Endothelial cell of umbilical vein (primary cell): ENCODE results near the gene CORO2B. TPM values are rescaled to one million over a fixed set of nuclear protein-coding genes. Genes with fewer than 3 reads are reported as not detected.

ENCODE experiments used
- BruUV-seq: library from RNA; stranded (reverse); fragments of 400-500 nt; replicated peaks from 2 replicates; lab custom pipeline; 2021; lab: Mats Ljungman, UMichigan
- CTCF ChIA-PET: fragments of 300-600, 350-600 bp; sonication (Branson Sonifier 250); formaldehyde crosslinking; loops from one replicate; lab custom pipeline; 2021; ENCODE audit warnings: antibody characterized with exemption, inconsistent platforms; lab: Charles Lee
- POLR2A ChIA-PET: fragments of 300-600, 350-600 bp; sonication (Branson Sonifier 250); formaldehyde crosslinking; loops from one replicate; lab custom pipeline; 2021; ENCODE audit warnings: antibody characterized with exemption, inconsistent platforms; lab: Charles Lee
- DNase-seq: peaks from one replicate; pipeline ENCODE4 v3.0.0-alpha.2; 2011; ENCODE audit warnings: low read depth, low spot score
- FAIRE-seq: peaks from 2 replicates; lab custom pipeline; 2011; peaks lifted over from hg19 to GRCh38; lab: Jason Lieb, UNC
- H2AFZ ChIP-seq: 2 replicates; pipeline ENCODE4 v1.6.0; 2012; ENCODE audit warnings: low read depth, low read length, control low read depth, inconsistent platforms
- H3K27ac ChIP-seq: 2 replicates; pipeline ENCODE4 v1.5.1; 2011; ENCODE audit warnings: low read depth, mild to moderate bottlenecking, control low read depth, low read length, moderate library complexity; ENCODE audit not compliant: insufficient read depth
- H3K27me3 ChIP-seq, 2 experiments: 2 replicates each; pipeline versions ENCODE4 v1.6.0 to v1.6.1; 2011; ENCODE audit warnings: low read length in 2 of 2, mixed read lengths in 1 of 2; ENCODE audit not compliant: control insufficient read depth in 2 of 2, insufficient read depth in 2 of 2
- H3K36me3 ChIP-seq, 2 experiments: 2 replicates in 1 of 2; 3 replicates in 1 of 2; pipeline ENCODE4 v1.5.1; 2011; ENCODE audit warnings: low read length in 2 of 2, mild to moderate bottlenecking in 1 of 2, moderate library complexity in 1 of 2; ENCODE audit not compliant: control insufficient read depth in 2 of 2, insufficient read depth in 2 of 2; ENCODE audit errors: extremely low read depth in 1 of 2
- H3K4me1 ChIP-seq: 3 replicates; pipeline ENCODE4 v1.5.1; 2011; ENCODE audit warnings: mild to moderate bottlenecking, low read length; ENCODE audit not compliant: control insufficient read depth, insufficient read depth; ENCODE audit errors: extremely low read depth
- H3K4me2 ChIP-seq: 2 replicates; pipeline ENCODE4 v1.6.1; 2011; ENCODE audit warnings: low read length, control low read depth, mixed read lengths; ENCODE audit not compliant: insufficient read depth
- H3K4me3 ChIP-seq, 3 experiments: fragments of 200-600 bp in 1 of 3; sonication (generic), shearing (Covaris generic) in 1 of 3; replicated peaks in 1 of 3; 2 replicates each; pipeline ENCODE4 v1.5.1; 2011 to 2016; ENCODE audit warnings: control low read depth in 3 of 3, low read length in 3 of 3, mild to moderate bottlenecking in 2 of 3, inconsistent platforms in 1 of 3, low read depth in 1 of 3, moderate library complexity in 1 of 3; ENCODE audit not compliant: insufficient read depth in 1 of 3
- H3K79me2 ChIP-seq: 2 replicates; pipeline ENCODE4 v1.6.0; 2012; ENCODE audit warnings: low read length, inconsistent platforms; ENCODE audit not compliant: control insufficient read depth, insufficient read depth
- H3K9ac ChIP-seq: replicated peaks from 2 replicates; pipeline ENCODE3; 2011; ENCODE audit warnings: low read length, control low read depth; ENCODE audit not compliant: insufficient read depth; ENCODE audit errors: extremely low read depth
- H3K9me1 ChIP-seq: replicated peaks from 3 replicates; pipeline ENCODE4 v1.6.0; 2011; ENCODE audit warnings: mild to moderate bottlenecking, low read length; ENCODE audit not compliant: control insufficient read depth, insufficient read depth; ENCODE audit errors: extremely low read depth
- H3K9me3 ChIP-seq: replicated peaks from 2 replicates; pipeline ENCODE4 v1.5.1; 2012; ENCODE audit warnings: low read length, inconsistent platforms; ENCODE audit not compliant: control insufficient read depth, insufficient read depth
- H4K20me1 ChIP-seq: replicated peaks from 2 replicates; pipeline ENCODE3; 2011; ENCODE audit warnings: mild to moderate bottlenecking, low read length; ENCODE audit not compliant: control insufficient read depth, insufficient read depth; ENCODE audit errors: extremely low read depth
- EZH2 ChIP-seq: IDR thresholded peaks from 2 replicates; pipeline ENCODE4 v1.6.1; 2012; ENCODE audit warnings: borderline replicate concordance, low read depth, mild to moderate bottlenecking, moderate library complexity, low read length, inconsistent platforms; ENCODE audit not compliant: severe bottlenecking
- FOS ChIP-seq: IDR thresholded peaks from 2 replicates; pipeline ENCODE4 v1.6.1; 2011; ENCODE audit warnings: mild to moderate bottlenecking, low read length, moderate library complexity, borderline replicate concordance; ENCODE audit not compliant: insufficient read depth
- GATA2 ChIP-seq: IDR thresholded peaks from 2 replicates; pipeline ENCODE4 v1.7.0; 2011; ENCODE audit warnings: low read depth, mild to moderate bottlenecking, moderate library complexity, mixed read lengths, low read length; ENCODE audit not compliant: insufficient read length, insufficient read depth
- JUN ChIP-seq: IDR thresholded peaks from 2 replicates; pipeline ENCODE4 v1.6.1; 2011; ENCODE audit warnings: borderline replicate concordance, low read depth; ENCODE audit not compliant: insufficient read length, insufficient read depth
- MYC ChIP-seq: IDR thresholded peaks from one replicate; pipeline ENCODE4 v1.6.1; 2011; ENCODE audit warnings: mild to moderate bottlenecking, low read depth, low read length
- POLR2A ChIP-seq: IDR thresholded peaks from 2 replicates; pipeline ENCODE4 v1.6.1; 2012; ENCODE audit warnings: low read depth, mild to moderate bottlenecking, control low read depth, low read length
- POLR2AphosphoS5 ChIP-seq: IDR thresholded peaks from 2 replicates; pipeline ENCODE4 v1.6.1; 2012; ENCODE audit warnings: low read depth, mild to moderate bottlenecking, control low read depth, low read length, moderate library complexity; ENCODE audit not compliant: insufficient read depth
- dilution Hi-C: fragments of 300-500 bp; cut with MboI; formaldehyde crosslinking; loops from one replicate; pipeline ENCODE4 v1.15.0; 2019; ENCODE audit warnings: low sequenced_read_pairs; ENCODE audit not compliant: extremely low pct_ligation_motif_present
- intact Hi-C: fragments of 100-400 bp; cut with micrococcal nuclease; formaldehyde crosslinking; loops from one replicate; pipeline ENCODE4 v1.10.0; 2022
- polyA plus RNA-seq, 4 experiments: library from polyadenylated mRNA; depleted of rRNA in 3 of 4; stranded (reverse) in 3 of 4; unstranded in 1 of 4; fragments of >200 nt; gene quantifications; 2 replicates each; pipeline versions ENCODE4 v1.2.1 to v1.2.3, GENCODE V29; 2011 to 2012; ENCODE audit warnings: missing spikeins in 1 of 4
- total RNA-seq: library from RNA; stranded (reverse); gene quantifications from 2 replicates; pipeline ENCODE4 v1.2.3, GENCODE V29; 2021
- TF ChIP-seq, protein P1 (sequence below): IDR thresholded peaks from 2 replicates; pipeline ENCODE4 v1.6.1; 2011; ENCODE audit not compliant: insufficient read depth, insufficient read length
- TF ChIP-seq, protein P2 (sequence below), 2 donors: IDR thresholded peaks; 1 replicate in 1 of 2; 2 replicates in 1 of 2; pipeline ENCODE4 v1.5.1; 2011; ENCODE audit warnings: low read length in 2 of 2, mild to moderate bottlenecking in 2 of 2, moderate library complexity in 2 of 2, control low read depth in 1 of 2, inconsistent platforms in 1 of 2, low read depth in 1 of 2; ENCODE audit not compliant: insufficient read depth in 1 of 2; ENCODE audit errors: extremely low read depth in 1 of 2

The CORO2B gene
- total and polyA plus RNA-seq, 2 donors (not counting 3 experiments of a cell fraction or from before 2014, with no cell fraction given) = 2.4 to 3.7 TPM

DNA sequence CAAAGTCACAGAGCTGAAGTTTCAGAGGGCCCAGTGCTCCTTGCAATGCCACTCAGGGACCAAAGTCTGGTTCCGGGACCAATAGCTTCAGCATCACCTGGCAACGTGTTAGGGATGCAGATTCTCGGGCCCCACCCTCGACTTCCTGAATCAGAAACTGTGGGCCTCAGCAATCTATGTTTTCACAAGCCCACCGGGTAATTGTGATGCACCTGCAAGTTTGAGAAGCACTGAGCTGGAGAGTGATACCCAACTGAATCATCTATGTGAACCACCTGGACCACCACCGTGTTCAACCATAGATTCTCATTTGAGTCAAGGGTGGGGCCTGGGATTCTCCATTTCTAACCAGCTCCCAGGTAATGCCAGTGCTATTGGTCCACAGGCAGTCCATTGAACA, 55.7 kb downstream of the CORO2B start:
- Histone ChIP-seq H2AFZ (no peak overlapping the region), H3K4me2 (no peak overlapping the region), H3K36me3 (no peaks in the 10 kb centered on the region), H3K9me1 (no peaks in the 10 kb centered on the region), H3K27me3 (no peaks in the 10 kb centered on the region), H3K27ac (no peak overlapping the region), H4K20me1 (no peaks in the 10 kb centered on the region), H3K4me1 (no peaks in the 10 kb centered on the region), H3K4me3 (no peak overlapping the region), H3K9ac (no peak overlapping the region), H3K79me2 (no peaks in the 10 kb centered on the region), H3K9me3 (no peaks in the 10 kb centered on the region)
- ChIA-PET POLR2A (no interaction called here), CTCF (interaction anchor here (0.6 to 1.9 kb wide), 5 partner anchors 14 to 75 kb away, joined by 3 to 4 read pairs (median 3); no protein-coding TSS in a partner anchor)
- no peak for DNase-seq
- dilution Hi-C loops (no loop called here), intact Hi-C loops (no loop called here)
- BruUV-seq = no TSS peak
- TF ChIP-seq EZH2 (no peak), GATA2 (no peak), POLR2A (no peak), MYC (no peak), FOS (no peak), POLR2AphosphoS5 (no peak), JUN (no peak)
- TF ChIP-seq, protein P1, sequence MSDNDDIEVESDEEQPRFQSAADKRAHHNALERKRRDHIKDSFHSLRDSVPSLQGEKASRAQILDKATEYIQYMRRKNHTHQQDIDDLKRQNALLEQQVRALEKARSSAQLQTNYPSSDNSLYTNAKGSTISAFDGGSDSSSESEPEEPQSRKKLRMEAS = no peak
- FAIRE-seq = no peak

DNA sequence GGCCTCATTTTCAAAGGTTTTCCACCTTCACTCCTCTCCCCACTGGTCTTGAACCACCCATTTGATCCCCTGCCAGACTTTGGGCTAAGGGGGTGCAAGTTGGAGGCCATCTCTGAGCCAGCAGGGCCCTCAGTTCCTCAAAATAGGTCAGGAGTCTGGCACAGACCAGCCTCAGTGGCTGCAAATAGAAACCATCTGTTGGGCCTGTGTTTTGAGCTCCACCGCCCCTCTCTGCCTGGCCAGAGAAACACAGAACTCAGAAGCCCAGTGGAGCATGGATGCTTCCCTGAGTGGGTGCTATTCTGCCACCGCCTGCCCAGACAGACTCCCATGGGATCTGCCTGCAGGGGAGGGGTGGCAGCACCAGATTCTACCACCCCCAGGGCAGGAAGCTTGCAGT, 56.3 kb downstream of the CORO2B start:
- DNase-seq = no peak
- no TSS peak for BruUV-seq
- no peaks in the 10 kb centered on the region for H3K9me1 ChIP-seq
- no peak overlapping the region for H3K9ac ChIP-seq
- no peak overlapping the region for H3K4me3 ChIP-seq
- H3K27ac ChIP-seq = no peak overlapping the region
- dilution Hi-C loops (no loop called here), intact Hi-C loops (no loop called here)
- TF ChIP-seq JUN = no peak
- TF ChIP-seq, protein P1 = no peak
- TF ChIP-seq MYC = no peak
- TF ChIP-seq POLR2A = no peak
- no peak for TF ChIP-seq FOS
- TF ChIP-seq GATA2 = no peak
- TF ChIP-seq EZH2 = no peak
- TF ChIP-seq, protein P2, sequence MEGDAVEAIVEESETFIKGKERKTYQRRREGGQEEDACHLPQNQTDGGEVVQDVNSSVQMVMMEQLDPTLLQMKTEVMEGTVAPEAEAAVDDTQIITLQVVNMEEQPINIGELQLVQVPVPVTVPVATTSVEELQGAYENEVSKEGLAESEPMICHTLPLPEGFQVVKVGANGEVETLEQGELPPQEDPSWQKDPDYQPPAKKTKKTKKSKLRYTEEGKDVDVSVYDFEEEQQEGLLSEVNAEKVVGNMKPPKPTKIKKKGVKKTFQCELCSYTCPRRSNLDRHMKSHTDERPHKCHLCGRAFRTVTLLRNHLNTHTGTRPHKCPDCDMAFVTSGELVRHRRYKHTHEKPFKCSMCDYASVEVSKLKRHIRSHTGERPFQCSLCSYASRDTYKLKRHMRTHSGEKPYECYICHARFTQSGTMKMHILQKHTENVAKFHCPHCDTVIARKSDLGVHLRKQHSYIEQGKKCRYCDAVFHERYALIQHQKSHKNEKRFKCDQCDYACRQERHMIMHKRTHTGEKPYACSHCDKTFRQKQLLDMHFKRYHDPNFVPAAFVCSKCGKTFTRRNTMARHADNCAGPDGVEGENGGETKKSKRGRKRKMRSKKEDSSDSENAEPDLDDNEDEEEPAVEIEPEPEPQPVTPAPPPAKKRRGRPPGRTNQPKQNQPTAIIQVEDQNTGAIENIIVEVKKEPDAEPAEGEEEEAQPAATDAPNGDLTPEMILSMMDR (IDR thresholded peaks at IDR 0.05; ENCODE audit: extremely low read depth in 1 of 2, insufficient read depth in 1 of 2, low read depth in 1 of 2, low read length in 2 of 2) = no peak
- TF ChIP-seq POLR2AphosphoS5 = no peak
- H3K9me3 ChIP-seq = no peaks in the 10 kb centered on the region
- no peaks in the 10 kb centered on the region for H3K4me1 ChIP-seq
- H3K27me3 ChIP-seq = no peaks in the 10 kb centered on the region
- no peaks in the 10 kb centered on the region for H4K20me1 ChIP-seq
- ChIA-PET POLR2A (no interaction called here), CTCF (interaction anchor here (0.7 to 2.2 kb wide), 8 partner anchors 15 to 85 kb away, joined by 3 to 7 read pairs (median 4); no protein-coding TSS in a partner anchor)
- no peaks in the 10 kb centered on the region for H3K79me2 ChIP-seq
- H3K36me3 ChIP-seq = no peaks in the 10 kb centered on the region
- H2AFZ ChIP-seq = no peak overlapping the region
- no peak overlapping the region for H3K4me2 ChIP-seq
- FAIRE-seq = no peak
